ENCODE data around the gene ZNF646.

Gene ZNF646

GRCh38 chr16:31130899-31131298, 56.7 kb downstream of the ZNF646 start:
- DNase-seq (ENCODE audit: low spot score) = no peak

GRCh38 chr16:31131416-31131815, 57.2 kb downstream of the ZNF646 start:
- no peak for DNase-seq (ENCODE audit: low spot score)

GRCh38 chr16:31131841-31132271, 57.6 kb downstream of the ZNF646 start:
- no peak for DNase-seq (ENCODE audit: low spot score)

DNA sequence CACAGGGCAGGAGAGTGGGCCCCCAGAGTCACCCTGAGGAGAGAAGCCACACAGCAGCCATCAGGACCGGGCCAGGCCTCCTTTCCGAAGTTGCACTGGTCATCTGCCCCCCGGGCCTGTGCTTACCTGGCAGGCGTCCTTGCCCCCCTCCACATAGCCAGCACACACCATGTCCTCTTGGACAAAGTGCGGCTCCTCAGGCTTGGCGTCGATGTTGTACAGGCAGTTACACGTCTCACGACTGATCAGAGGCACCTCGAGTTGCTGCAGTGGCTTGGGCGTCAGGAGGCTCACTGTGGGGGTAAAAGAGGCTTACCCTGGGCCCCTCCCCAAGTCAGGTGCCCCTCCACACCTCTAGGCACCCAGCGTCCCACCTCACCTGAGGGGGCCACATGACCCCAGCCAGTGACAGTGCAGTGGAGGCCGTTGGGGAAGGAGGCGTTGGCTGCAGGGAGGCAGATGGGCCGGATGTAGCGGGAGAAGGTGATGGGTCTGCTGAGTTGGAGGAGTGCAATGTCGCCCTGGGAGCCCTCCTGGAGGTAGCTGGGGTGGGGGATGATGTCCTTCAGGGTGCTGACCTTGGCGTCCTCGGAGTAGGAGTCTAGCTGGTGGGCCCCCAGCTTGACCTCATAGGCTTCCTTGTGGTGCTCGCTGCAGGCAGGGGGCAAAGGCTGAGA, 58.2 kb downstream of the ZNF646 start:
- DNase-seq (ENCODE audit: low spot score) = no peak

DNA sequence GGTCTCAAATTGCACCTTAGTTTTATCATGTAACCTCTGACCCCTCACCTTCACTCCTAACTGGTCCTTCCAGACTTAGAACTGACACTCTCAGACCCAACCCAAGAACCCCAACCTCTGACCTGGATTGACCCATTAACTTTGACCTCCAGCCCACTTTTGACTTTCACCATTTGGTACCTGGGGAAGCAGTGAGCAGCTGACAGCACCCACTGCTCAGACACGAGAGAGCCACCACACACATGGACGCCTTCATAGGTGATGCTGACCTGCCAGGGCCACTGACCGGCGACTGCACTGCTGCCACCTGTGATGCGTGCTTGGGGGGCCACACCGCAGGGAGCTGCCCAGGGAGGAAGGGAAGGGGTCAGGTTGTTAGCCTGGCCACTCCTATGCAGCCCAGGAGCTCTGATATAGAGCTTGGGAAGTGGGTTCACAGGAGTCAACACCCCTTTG, 58.9 kb downstream of the ZNF646 start:
- no peak for DNase-seq (ENCODE audit: low spot score)

Measured in kidney capillary endothelial cell (primary cell).